ENCODE data around the gene DLG2. TPM values are rescaled to one million over a fixed set of nuclear protein-coding genes. Genes with fewer than 3 reads are reported as not detected.
A peak's percentile ranks its signal among the peaks of the same experiment; 100 is the strongest.
"Not testable (repeated sequence)": the region's sequence is repeated elsewhere in the genome, so short reads cannot be mapped to it uniquely, and the experiment has no call there.

DLG2 gene
- total RNA-seq, 1 experiment from 2014 or later: 2.3 TPM

GRCh38 chr11:83471831-83472727 lies 2155.1 kb downstream of the DLG2 start:
- DNase-seq (ENCODE audit: low read depth): no peak

GRCh38 chr11:83467837-83468236 lies 2159.3 kb downstream of the DLG2 start:
- DNase-seq (ENCODE audit: low read depth): no peak

GRCh38 chr11:83464160-83464944 lies 2162.8 kb downstream of the DLG2 start:
- DNase-seq (ENCODE audit: low read depth): no peak

GRCh38 chr11:83459798-83460197 lies 2167.3 kb downstream of the DLG2 start:
- no peak for DNase-seq (ENCODE audit: low read depth)

GRCh38 chr11:83456566-83456965 lies 2170.6 kb downstream of the DLG2 start:
- DNase-seq (ENCODE audit: low read depth): no peak

GRCh38 chr11:83456075-83456474 lies 2171.1 kb downstream of the DLG2 start:
- peak; percentile 29 for DNase-seq (ENCODE audit: low read depth)

- DNase-seq (ENCODE audit: low read depth): no peak
Measured at GRCh38 chr11:83455356-83455755, 2171.8 kb downstream of the DLG2 start.

- DNase-seq (ENCODE audit: low read depth): no peak
Measured at GRCh38 chr11:83454674-83455073, 2172.5 kb downstream of the DLG2 start.

- peak; percentile 6 for DNase-seq (ENCODE audit: low read depth)
Measured at GRCh38 chr11:83449338-83449913, 2177.7 kb downstream of the DLG2 start.

- DNase-seq (ENCODE audit: low read depth): no peak
Measured at GRCh38 chr11:83448686-83449085, 2178.5 kb downstream of the DLG2 start.

GRCh38 chr11:83443880-83444279 lies 2183.3 kb downstream of the DLG2 start:
- not testable (repeated sequence) for DNase-seq (ENCODE audit: low read depth)

- DNase-seq (ENCODE audit: low read depth): no peak
Measured at GRCh38 chr11:83441601-83442000, 2185.5 kb downstream of the DLG2 start.

GRCh38 chr11:83441171-83441570 lies 2186.0 kb downstream of the DLG2 start:
- no peak for DNase-seq (ENCODE audit: low read depth)

GRCh38 chr11:83438438-83438837 lies 2188.7 kb downstream of the DLG2 start:
- DNase-seq (ENCODE audit: low read depth): no peak

GRCh38 chr11:83437939-83438338 lies 2189.2 kb downstream of the DLG2 start:
- no peak for DNase-seq (ENCODE audit: low read depth)

- no peak for DNase-seq (ENCODE audit: low read depth)
Measured at GRCh38 chr11:83436855-83437254, 2190.3 kb downstream of the DLG2 start.

GRCh38 chr11:83434812-83435211 lies 2192.3 kb downstream of the DLG2 start:
- DNase-seq (ENCODE audit: low read depth): not testable (repeated sequence)

- DNase-seq (ENCODE audit: low read depth): no peak
Measured at GRCh38 chr11:83427943-83428342, 2199.2 kb downstream of the DLG2 start.

- no peak for DNase-seq (ENCODE audit: low read depth)
Measured at GRCh38 chr11:83427501-83427900, 2199.6 kb downstream of the DLG2 start.

- no peak for DNase-seq (ENCODE audit: low read depth)
Measured at GRCh38 chr11:83425137-83425466, 2202.0 kb downstream of the DLG2 start.

- DNase-seq (ENCODE audit: low read depth): no peak
Measured at GRCh38 chr11:83424376-83425136, 2202.6 kb downstream of the DLG2 start.

GRCh38 chr11:83422641-83423040 lies 2204.5 kb downstream of the DLG2 start:
- DNase-seq (ENCODE audit: low read depth): not testable (repeated sequence)
